Measurements from ENCODE around the gene TIMM10B.

The TIMM10B gene

DNA sequence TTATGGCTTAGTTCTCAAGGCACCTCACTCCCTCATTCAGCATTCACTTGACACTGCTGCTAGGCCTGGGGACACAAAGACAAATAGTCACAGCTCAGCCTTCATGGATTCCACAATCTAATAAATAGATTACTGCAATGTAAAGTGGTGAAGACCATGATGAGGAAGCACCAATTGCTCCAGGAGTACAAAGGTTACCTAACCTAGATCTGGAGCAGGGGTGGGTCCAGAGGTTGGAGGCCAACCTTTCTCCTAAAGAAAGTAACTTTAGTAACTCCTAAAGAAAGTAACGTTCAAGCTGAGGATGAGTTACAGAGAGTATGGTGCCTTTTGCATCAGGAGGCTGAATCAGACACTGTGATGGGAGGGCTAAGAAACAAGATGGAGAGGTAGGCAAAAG is 11.7 kb upstream of the TIMM10B start:
- H3K9ac ChIP-seq (ENCODE audit: low read length): no peak overlapping the region
- H4K20me1 ChIP-seq (ENCODE audit: low read depth, low read length): no peaks in the 10 kb centered on the region
- no peaks in the 10 kb centered on the region for H3K9me2 ChIP-seq (replicated peaks; ENCODE audit: insufficient read depth, low read length)
- no peak overlapping the region for H2AFZ ChIP-seq (ENCODE audit: low read depth, low read length, severe bottlenecking)
- no peaks in the 10 kb centered on the region for H3K27me3 ChIP-seq (ENCODE audit: low read length)
- no peak overlapping the region for H3K4me3 ChIP-seq (ENCODE audit: insufficient read depth, low read length, poor library complexity, severe bottlenecking)
- H3K36me3 ChIP-seq (ENCODE audit: low read length): no peaks in the 10 kb centered on the region
- TF ChIP-seq, protein P1, sequence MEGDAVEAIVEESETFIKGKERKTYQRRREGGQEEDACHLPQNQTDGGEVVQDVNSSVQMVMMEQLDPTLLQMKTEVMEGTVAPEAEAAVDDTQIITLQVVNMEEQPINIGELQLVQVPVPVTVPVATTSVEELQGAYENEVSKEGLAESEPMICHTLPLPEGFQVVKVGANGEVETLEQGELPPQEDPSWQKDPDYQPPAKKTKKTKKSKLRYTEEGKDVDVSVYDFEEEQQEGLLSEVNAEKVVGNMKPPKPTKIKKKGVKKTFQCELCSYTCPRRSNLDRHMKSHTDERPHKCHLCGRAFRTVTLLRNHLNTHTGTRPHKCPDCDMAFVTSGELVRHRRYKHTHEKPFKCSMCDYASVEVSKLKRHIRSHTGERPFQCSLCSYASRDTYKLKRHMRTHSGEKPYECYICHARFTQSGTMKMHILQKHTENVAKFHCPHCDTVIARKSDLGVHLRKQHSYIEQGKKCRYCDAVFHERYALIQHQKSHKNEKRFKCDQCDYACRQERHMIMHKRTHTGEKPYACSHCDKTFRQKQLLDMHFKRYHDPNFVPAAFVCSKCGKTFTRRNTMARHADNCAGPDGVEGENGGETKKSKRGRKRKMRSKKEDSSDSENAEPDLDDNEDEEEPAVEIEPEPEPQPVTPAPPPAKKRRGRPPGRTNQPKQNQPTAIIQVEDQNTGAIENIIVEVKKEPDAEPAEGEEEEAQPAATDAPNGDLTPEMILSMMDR (IDR thresholded peaks at IDR 0.05; ENCODE audit: insufficient read depth, low read length, poor library complexity, severe bottlenecking): no peak
- no peak for TF ChIP-seq EZH2phosphoT487 (conservative IDR thresholded peaks at IDR 0.05; ENCODE audit: low read length)
- H3K27ac ChIP-seq (ENCODE audit: low read depth, low read length): no peak overlapping the region
- no peak overlapping the region for H3K4me2 ChIP-seq (ENCODE audit: low read depth, low read length, poor library complexity, severe bottlenecking)
- H3K9me3 ChIP-seq (ENCODE audit: insufficient read depth, low read length): no peaks in the 10 kb centered on the region
- H3K79me2 ChIP-seq (ENCODE audit: insufficient read depth, low read length): no peaks in the 10 kb centered on the region
- H3F3A ChIP-seq (ENCODE audit: insufficient read depth): peaks cover 5% of the 10 kb centered on the region

DNA sequence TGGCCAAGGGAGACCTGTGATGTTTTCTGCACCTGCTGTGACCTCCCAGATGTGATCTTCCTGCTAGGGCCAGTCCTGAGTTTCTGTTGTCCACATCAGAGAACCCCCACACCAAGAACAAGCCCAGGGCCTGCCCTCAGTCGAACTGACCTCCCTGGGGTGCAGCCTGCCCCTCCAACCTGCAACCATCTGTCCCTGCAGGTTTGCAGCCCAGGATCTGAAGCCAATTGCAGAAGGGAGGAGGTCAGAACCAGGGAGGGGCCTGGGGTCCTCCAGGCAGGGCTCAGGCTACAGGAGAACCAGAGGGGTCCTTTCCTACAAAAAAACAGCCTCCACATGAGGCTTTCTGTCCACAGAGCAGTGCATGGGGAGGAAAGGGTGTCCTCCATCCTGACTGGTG is 8.4 kb upstream of the TIMM10B start:
- Histone ChIP-seq H2AFZ (ENCODE audit: low read depth, low read length, severe bottlenecking) (no peak overlapping the region), H3K4me3 (ENCODE audit: insufficient read depth, low read length, poor library complexity, severe bottlenecking) (no peak overlapping the region)
- TF ChIP-seq EZH2phosphoT487 (conservative IDR thresholded peaks at IDR 0.05; ENCODE audit: low read length): no peak
- TF ChIP-seq, protein P1 (IDR thresholded peaks at IDR 0.05; ENCODE audit: insufficient read depth, low read length, poor library complexity, severe bottlenecking): no peak

DNA sequence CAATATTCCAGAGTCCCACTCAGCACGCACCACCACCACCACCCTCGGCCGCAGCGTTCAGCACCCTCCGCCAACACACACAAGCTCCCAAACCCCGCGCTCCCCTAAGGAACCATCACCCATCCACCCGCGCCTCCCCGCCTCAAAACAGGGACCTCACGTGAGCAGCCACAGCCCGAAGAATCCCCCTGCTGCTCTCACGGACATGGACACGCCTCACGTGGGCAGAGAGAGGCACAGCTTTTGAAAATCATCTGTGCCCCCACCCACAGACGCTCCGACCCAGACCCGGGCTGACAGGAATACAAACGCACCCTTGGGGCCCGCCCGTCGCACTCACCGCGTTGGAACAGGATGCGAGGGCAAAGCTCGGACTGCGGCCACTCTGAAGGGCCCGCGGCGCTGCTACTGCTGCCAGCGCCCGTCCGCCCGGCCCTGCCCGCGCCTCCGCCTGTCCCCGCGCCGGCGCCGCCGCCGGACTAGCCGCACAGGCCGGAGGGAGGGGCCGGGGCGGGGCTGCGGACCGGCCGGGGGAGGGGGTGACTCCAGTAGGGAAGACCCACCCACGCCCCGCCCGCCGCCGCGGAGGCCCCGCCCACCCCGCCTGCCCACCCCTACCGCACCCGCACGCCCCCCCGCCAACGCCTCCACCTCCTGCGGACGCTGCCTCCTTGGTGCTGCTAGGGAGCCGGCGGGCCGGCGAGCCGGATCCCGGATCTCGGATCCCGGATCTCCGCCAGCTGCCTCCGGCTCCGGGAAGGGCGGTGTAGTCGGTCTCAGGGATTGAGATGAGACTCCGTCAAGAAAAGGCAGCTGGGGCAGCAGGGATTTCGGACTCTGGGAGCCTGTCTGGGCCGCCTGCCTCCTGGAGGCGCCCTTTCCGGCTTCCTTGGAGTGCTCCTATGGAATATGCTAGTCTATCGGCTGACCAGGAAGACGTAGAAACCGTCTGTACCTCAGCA is 7.6 kb upstream of the TIMM10B start, which contains the start of gene TRIM3:
Gene TRIM3, minus strand, starts transcription at position 491 of the 962 bp plus-strand sequence. CDS start 8,246 bp downstream, outside the sequence.
- H3K9me2 ChIP-seq (replicated peaks; ENCODE audit: insufficient read depth, low read length): no peaks in the 10 kb centered on the region
- H3K9ac ChIP-seq (ENCODE audit: low read length): peak within 1 kb of the TSS; percentile 68
- no peaks in the 10 kb centered on the region for H4K20me1 ChIP-seq (ENCODE audit: low read depth, low read length)
- peaks cover 15% of the 10 kb centered on the region for H3F3A ChIP-seq (ENCODE audit: insufficient read depth)
- H3K4me2 ChIP-seq (ENCODE audit: low read depth, low read length, poor library complexity, severe bottlenecking): peak within 1 kb of the TSS; percentile 92
- H3K27me3 ChIP-seq (ENCODE audit: low read length): no peaks in the 10 kb centered on the region
- no peaks in the 10 kb centered on the region for H3K9me3 ChIP-seq (ENCODE audit: insufficient read depth, low read length)
- no peak for TF ChIP-seq EZH2phosphoT487 (conservative IDR thresholded peaks at IDR 0.05; ENCODE audit: low read length)
- TF ChIP-seq, protein P1 (IDR thresholded peaks at IDR 0.05; ENCODE audit: insufficient read depth, low read length, poor library complexity, severe bottlenecking): no peak
- H3K79me2 ChIP-seq (ENCODE audit: insufficient read depth, low read length): no peaks in the 10 kb centered on the region
- peak within 1 kb of the TSS; percentile 96 for H2AFZ ChIP-seq (ENCODE audit: low read depth, low read length, severe bottlenecking)
- peak within 1 kb of the TSS; percentile 74 for H3K4me3 ChIP-seq (ENCODE audit: insufficient read depth, low read length, poor library complexity, severe bottlenecking)
- H3K27ac ChIP-seq (ENCODE audit: low read depth, low read length): no peak within 1 kb of the TSS
- H3K36me3 ChIP-seq (ENCODE audit: low read length): no peaks in the 10 kb centered on the region

More for the DNA sequence above, 8.4 kb upstream of the TIMM10B start:
- 0 out of 2 replicates have a peak overlapping the region, but pooled peaks have one; percentile 68 for H3K9ac ChIP-seq (ENCODE audit: low read length)
- H3K4me2 ChIP-seq (ENCODE audit: low read depth, low read length, poor library complexity, severe bottlenecking): peak overlapping the region; percentile 92
- H3K79me2 ChIP-seq (ENCODE audit: insufficient read depth, low read length): no peaks in the 10 kb centered on the region
- H4K20me1 ChIP-seq (ENCODE audit: low read depth, low read length): no peaks in the 10 kb centered on the region
- H3K27ac ChIP-seq (ENCODE audit: low read depth, low read length): no peak overlapping the region
- H3F3A ChIP-seq (ENCODE audit: insufficient read depth): peaks cover 15% of the 10 kb centered on the region
- H3K9me3 ChIP-seq (ENCODE audit: insufficient read depth, low read length): no peaks in the 10 kb centered on the region
- H3K9me2 ChIP-seq (replicated peaks; ENCODE audit: insufficient read depth, low read length): no peaks in the 10 kb centered on the region
- no peaks in the 10 kb centered on the region for H3K27me3 ChIP-seq (ENCODE audit: low read length)
- H3K36me3 ChIP-seq (ENCODE audit: low read length): no peaks in the 10 kb centered on the region
